Pancreas (tissue), 10 donors: ENCODE data around the gene DDIT4. TPM values are rescaled to one million over a fixed set of nuclear protein-coding genes. Genes with fewer than 3 reads are reported as not detected.
A peak's percentile ranks its signal among the peaks of the same experiment; 100 is the strongest.

ENCODE experiments used
- ATAC-seq, 4 donors: fragments of 200-7000 bp; cut with Tn5 transposase; one replicate each; pipeline versions ENCODE4 v1.8.0 to v1.9.1; 2020; ENCODE audit warnings: mild to moderate bottlenecking in 4 of 4, moderate library complexity in 4 of 4
- DNase-seq, 6 donors: peaks; one replicate each; pipeline ENCODE4 v3.0.0-alpha.2; 2020
- FAIRE-seq: peaks from 2 replicates; lab custom pipeline; 2012; peaks lifted over from hg19 to GRCh38; lab: Jason Lieb, UNC
- H3K27ac ChIP-seq, 4 donors: fragments of 200-600 bp; sonication (generic); 1 replicate in 3 of 4; 2 replicates in 1 of 4; pipeline versions ENCODE4 v1.5.0 to v1.8.0; 2020
- H3K27me3 ChIP-seq, 4 donors: fragments of 200-600 bp; one replicate each; pipeline ENCODE4 v1.8.0; 2021
- H3K36me3 ChIP-seq, 3 donors: fragments of 200-600 bp; sonication (generic) in 1 of 3; one replicate each; pipeline versions ENCODE4 v1.5.0 to v1.8.0; 2020 to 2021
- H3K4me1 ChIP-seq, 3 donors: fragments of 200-600 bp; one replicate each; pipeline ENCODE4 v1.8.0; 2021
- H3K4me3 ChIP-seq, 4 donors: fragments of 200-600 bp; sonication (generic) in 2 of 4; one replicate each; pipeline versions ENCODE4 v1.5.0 to v1.8.0; 2020 to 2021
- H3K9me3 ChIP-seq, 4 donors: fragments of 200-600 bp; one replicate each; pipeline ENCODE4 v1.8.0; 2021
- CTCF ChIP-seq, 4 donors: fragments of 200-600 bp; sonication (generic) in 3 of 4; IDR thresholded peaks; one replicate each; pipeline versions ENCODE4 v1.5.0 to v1.8.0; 2021; ENCODE audit warnings: antibody characterized with exemption in 4 of 4
- WGBS, 2 donors: extraction: QIAGEN DNeasy Blood & Tissue Kit; methylation state at CpG; one replicate each; pipeline ENCODE4 v1.1.7; 2013; 5-methylcytosine and 5-hydroxymethylcytosine counted together
- intact Hi-C, 3 donors: fragments of 100-400 bp; cut with DNase I; formaldehyde crosslinking; loops; one replicate each; pipeline versions ENCODE4 v1.11.1 to v1.14.2; 2022
- polyA plus RNA-seq, 2 donors: library from polyadenylated mRNA; stranded (reverse); fragments of 200-250 nt; gene quantifications; one replicate each; pipeline ENCODE4 v1.2.3, GENCODE V29; 2013
- total RNA-seq, 6 donors: library from RNA; stranded (reverse); fragmentation: NEBNext Ultra II Directional in 4 of 6; extraction: Animal tissue kit (Norgen Biotek cat#: 25700) in 4 of 6; gene quantifications; one replicate each; pipeline versions ENCODE4 v1.2.1 to v1.2.4, GENCODE V29; 2021 to 2023
- donor health status: healthy with polysubstance abuse.
- donor health status: DM: no; HTN: no; CAD: no; lungs with moderate emphysema.
- donor health status: DM: no; HTN: no; CAD: no.
- donor health status: control.
- donor health status: control.
- donor health status: Bipolar disorder and iron deficiency.
- donor health status: DM: yes; HTN: yes; CAD: no.
- donor health status: DM: no; HTN: no; CAD: no.
- donor health status: DM: no; HTN: no; CAD: no.
- donor health status: DM: yes; HTN: yes; CAD: no.

DDIT4 gene
- total and polyA plus RNA-seq, 8 donors: 61.6 to 1,144 (median 215) TPM

GRCh38 chr10:72252972-72253371, 20.8 kb upstream of the DDIT4 start:
- Histone ChIP-seq H3K9me3 (no peaks in the 10 kb centered on the region), H3K36me3 (no peaks in the 10 kb centered on the region), H3K4me1 (peaks cover 47 to 54% (median 50%) of the 10 kb centered on the region in 3 donors), H3K27me3 (no peaks in the 10 kb centered on the region), H3K4me3 (no peak overlapping the region), H3K27ac (no peak overlapping the region)
- FAIRE-seq (no peak), ATAC-seq (no peak), DNase-seq (no peak)
- WGBS, 2 donors: 92 to 94% methylated on average over 3 of the region's 3 CpGs
- intact Hi-C loops: no loop called here
- no peak for TF ChIP-seq CTCF (IDR thresholded peaks at IDR 0.05)

GRCh38 chr10:72253578-72253977, 20.1 kb upstream of the DDIT4 start:
- H3K36me3 ChIP-seq: no peaks in the 10 kb centered on the region
- no peak overlapping the region for H3K4me3 ChIP-seq
- intact Hi-C loops: no loop called here
- peaks cover 41 to 48% (median 44%) of the 10 kb centered on the region in 3 donors for H3K4me1 ChIP-seq
- peak overlapping the region in 1 of 4 donors; percentile 91 for H3K27ac ChIP-seq
- TF ChIP-seq CTCF (IDR thresholded peaks at IDR 0.05): no peak
- no peak for FAIRE-seq
- 80 to 82% methylated on average over 7 of the region's 7 CpGs for WGBS, 2 donors
- DNase-seq: no peak
- H3K27me3 ChIP-seq: no peaks in the 10 kb centered on the region
- no peaks in the 10 kb centered on the region for H3K9me3 ChIP-seq
- no peak for ATAC-seq

- peak; percentile 91 to 98 (median 95) for ATAC-seq
- intact Hi-C loops: no loop called here
Measured at GRCh38 chr10:72254813-72255568, 18.7 kb upstream of the DDIT4 start.

GRCh38 chr10:72255977-72256729, 17.6 kb upstream of the DDIT4 start:
- Histone ChIP-seq H3K9me3 (no peaks in the 10 kb centered on the region), H3K4me1 (peaks cover 32 to 47% (median 42%) of the 10 kb centered on the region in 3 donors), H3K36me3 (no peaks in the 10 kb centered on the region), H3K27me3 (no peaks in the 10 kb centered on the region), H3K4me3 (no peak overlapping the region), H3K27ac (peak overlapping the region in 1 of 4 donors; percentile 82)
- DNase-seq (no peak), FAIRE-seq (no peak), ATAC-seq (no peak)
- no peak for TF ChIP-seq CTCF (IDR thresholded peaks at IDR 0.05)
- intact Hi-C loops: no loop called here
- WGBS, 2 donors: 95 to 96% methylated on average over 6 of the region's 6 CpGs

More at GRCh38 chr10:72254813-72255568, 18.7 kb upstream of the DDIT4 start:
- DNase-seq: peak; percentile 80 to 95 (median 87)
- 7 to 9% methylated on average over 15 of the region's 15 CpGs for whole genome bisulfite sequencing, 2 donors
- peaks cover 32 to 40% (median 35%) of the 10 kb centered on the region in 3 donors for H3K4me1 ChIP-seq
- TF ChIP-seq CTCF (IDR thresholded peaks at IDR 0.05): no peak
- H3K9me3 ChIP-seq: no peaks in the 10 kb centered on the region
- H3K27me3 ChIP-seq: no peaks in the 10 kb centered on the region
- H3K4me3 ChIP-seq: no peak overlapping the region
- H3K36me3 ChIP-seq: no peaks in the 10 kb centered on the region
- no peak for FAIRE-seq
- peak overlapping the region; percentile 66 to 91 (median 79) for H3K27ac ChIP-seq
